ENCODE results near the gene SV2B. TPM values are rescaled to one million over a fixed set of nuclear protein-coding genes. Genes with fewer than 3 reads are reported as not detected.

Gene SV2B
- total RNA-seq, 2 experiments from 2014 or later = 0.08 to 0.20 TPM

Other genes starting within 250 kb of the SV2B start
- gene FURIN, start 231.7 kb upstream of the SV2B start, total RNA-seq = 10 to 100 TPM; 62.2 to 63.5 TPM
- gene FES, start 215.8 kb upstream of the SV2B start, total RNA-seq = 1 to 10 TPM; 6.2 to 7.5 TPM
- gene MAN2A2, start 197.0 kb upstream of the SV2B start, total RNA-seq = 100 to 1,000 TPM; 108 to 111 TPM
- 10 to 100 TPM; 28.1 to 29.2 TPM for gene HDDC3, start 167.7 kb upstream of the SV2B start, total RNA-seq
- 10 to 100 TPM; 77.9 to 78.6 TPM for gene UNC45A, start 165.0 kb upstream of the SV2B start, total RNA-seq
- gene RCCD1, start 145.4 kb upstream of the SV2B start, total RNA-seq = 10 to 100 TPM; 31.5 to 31.6 TPM
- 100 to 1,000 TPM; 132 to 149 TPM for gene PRC1, start 105.7 kb upstream of the SV2B start, total RNA-seq
- 10 to 100 TPM; 22.8 to 26.2 TPM for gene VPS33B, start 77.7 kb upstream of the SV2B start, total RNA-seq